AG09309 (cell line): ENCODE measurements around the gene TMED10.

Source experiments
- DNase-seq: peaks from one replicate; pipeline ENCODE4 v3.0.0-alpha.2; 2010; ENCODE audit warnings: low read depth
- H3K4me3 ChIP-seq: 2 replicates; pipeline ENCODE4 v1.5.1; 2011; ENCODE audit warnings: mild to moderate bottlenecking, low read depth, low read length, moderate library complexity; ENCODE audit not compliant: control insufficient read depth
- CTCF ChIP-seq: IDR thresholded peaks from 2 replicates; pipeline ENCODE4 v1.5.1; 2011; ENCODE audit warnings: mild to moderate bottlenecking, low read depth, low read length, inconsistent platforms; ENCODE audit not compliant: insufficient read depth, control insufficient read depth; ENCODE audit errors: missing control alignments

TMED10 gene

GRCh38 chr14:75140620-75141019 is 35.8 kb downstream of the TMED10 start:
- no peak for DNase-seq
- no peak for TF ChIP-seq CTCF

GRCh38 chr14:75139185-75139584 is 37.2 kb downstream of the TMED10 start:
- DNase-seq = no peak
- TF ChIP-seq CTCF = no peak
- H3K4me3 ChIP-seq = no peak overlapping the region

More at GRCh38 chr14:75140620-75141019, 35.8 kb downstream of the TMED10 start:
- H3K4me3 ChIP-seq = no peak overlapping the region

GRCh38 chr14:75138492-75138891 is 37.9 kb downstream of the TMED10 start:
- no peak for DNase-seq
- H3K4me3 ChIP-seq = no peak overlapping the region
- TF ChIP-seq CTCF = no peak

GRCh38 chr14:75134644-75135043 is 41.8 kb downstream of the TMED10 start:
- no peak overlapping the region for H3K4me3 ChIP-seq
- no peak for DNase-seq
- TF ChIP-seq CTCF = no peak

GRCh38 chr14:75133597-75133996 is 42.8 kb downstream of the TMED10 start:
- no peak for TF ChIP-seq CTCF
- no peak overlapping the region for H3K4me3 ChIP-seq
- no peak for DNase-seq

- H3K4me3 ChIP-seq = no peak overlapping the region
- TF ChIP-seq CTCF = peak; percentile 66
- DNase-seq = peak; percentile 46
Measured at GRCh38 chr14:75132382-75133086, 43.9 kb downstream of the TMED10 start.
